ENCODE data around the gene CHRM3.
"Not testable (repeated sequence)": the region's sequence is repeated elsewhere in the genome, so short reads cannot be mapped to it uniquely, and the experiment has no call there.

Gene CHRM3

DNA sequence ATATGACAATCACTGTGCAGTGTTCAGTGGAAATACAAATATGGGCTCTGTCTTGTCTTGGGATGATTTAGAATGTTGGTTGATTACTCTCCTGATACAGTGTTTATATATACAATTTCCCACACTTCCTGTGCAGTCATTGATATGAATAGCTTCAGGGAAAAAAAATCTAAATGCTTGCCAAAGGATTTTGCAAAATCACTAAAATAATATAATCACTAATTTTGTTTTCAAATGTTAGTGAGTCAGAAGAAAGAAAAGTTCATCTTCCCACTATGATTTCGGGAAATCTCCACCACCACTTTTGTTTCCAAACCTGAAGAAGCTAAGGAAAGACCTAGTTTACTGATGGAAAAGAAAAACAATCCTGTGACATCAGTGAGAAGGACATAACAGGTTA is 32.1 kb upstream of the CHRM3 start:
- H3K4me3 ChIP-seq (ENCODE audit: low read depth, low read length): no peak overlapping the region
- TF ChIP-seq, protein P1, sequence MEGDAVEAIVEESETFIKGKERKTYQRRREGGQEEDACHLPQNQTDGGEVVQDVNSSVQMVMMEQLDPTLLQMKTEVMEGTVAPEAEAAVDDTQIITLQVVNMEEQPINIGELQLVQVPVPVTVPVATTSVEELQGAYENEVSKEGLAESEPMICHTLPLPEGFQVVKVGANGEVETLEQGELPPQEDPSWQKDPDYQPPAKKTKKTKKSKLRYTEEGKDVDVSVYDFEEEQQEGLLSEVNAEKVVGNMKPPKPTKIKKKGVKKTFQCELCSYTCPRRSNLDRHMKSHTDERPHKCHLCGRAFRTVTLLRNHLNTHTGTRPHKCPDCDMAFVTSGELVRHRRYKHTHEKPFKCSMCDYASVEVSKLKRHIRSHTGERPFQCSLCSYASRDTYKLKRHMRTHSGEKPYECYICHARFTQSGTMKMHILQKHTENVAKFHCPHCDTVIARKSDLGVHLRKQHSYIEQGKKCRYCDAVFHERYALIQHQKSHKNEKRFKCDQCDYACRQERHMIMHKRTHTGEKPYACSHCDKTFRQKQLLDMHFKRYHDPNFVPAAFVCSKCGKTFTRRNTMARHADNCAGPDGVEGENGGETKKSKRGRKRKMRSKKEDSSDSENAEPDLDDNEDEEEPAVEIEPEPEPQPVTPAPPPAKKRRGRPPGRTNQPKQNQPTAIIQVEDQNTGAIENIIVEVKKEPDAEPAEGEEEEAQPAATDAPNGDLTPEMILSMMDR (IDR thresholded peaks at IDR 0.05; ENCODE audit: low read depth, low read length, missing control alignments): no peak
- DNase-seq (ENCODE audit: low read depth): no peak
- in situ Hi-C loops (cut with HindIII; ENCODE audit: low sequenced_read_pairs): no loop called here

DNA sequence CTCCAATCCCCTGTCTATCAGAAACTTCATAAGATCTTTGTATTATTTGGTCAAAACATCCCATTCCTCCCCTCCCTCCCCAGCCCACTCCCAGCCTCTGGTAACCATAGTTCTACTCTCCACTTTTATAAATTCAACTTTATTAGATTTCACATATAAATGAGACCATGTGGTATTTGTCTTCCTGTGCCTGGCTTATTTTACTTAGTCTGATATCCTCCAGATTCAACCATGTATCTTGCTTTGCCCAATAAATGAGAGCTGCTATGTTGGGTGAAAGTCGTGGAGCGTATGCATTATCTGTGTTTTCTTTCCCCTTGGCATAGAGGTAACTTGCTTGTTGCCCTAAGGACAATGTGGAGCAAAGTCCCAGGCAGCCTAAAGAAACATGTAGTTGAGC is 28.5 kb upstream of the CHRM3 start:
- no peak for DNase-seq (ENCODE audit: low read depth)
- H3K4me3 ChIP-seq (ENCODE audit: low read depth, low read length): no peak overlapping the region
- in situ Hi-C loops (cut with HindIII; ENCODE audit: low sequenced_read_pairs): no loop called here
- TF ChIP-seq, protein P1 (IDR thresholded peaks at IDR 0.05; ENCODE audit: low read depth, low read length, missing control alignments): no peak

DNA sequence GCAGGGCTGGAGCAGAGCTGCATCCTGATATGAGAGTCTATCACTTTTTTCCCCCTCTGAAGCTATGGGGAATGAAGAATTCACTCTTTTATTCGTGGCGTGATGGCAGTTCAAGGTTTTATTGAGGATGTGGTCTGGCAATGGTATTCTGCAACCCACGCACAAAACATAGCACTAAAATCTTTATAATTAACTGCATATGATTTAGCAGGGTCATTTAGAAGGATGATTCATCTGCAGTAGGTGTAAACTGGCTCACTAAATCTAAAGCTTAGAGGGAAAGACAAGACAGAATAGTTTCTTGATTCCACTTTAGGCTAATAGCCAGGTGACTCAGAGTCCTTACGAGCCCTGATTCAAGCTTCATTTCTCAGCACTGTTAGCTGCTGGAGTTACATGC is 25.0 kb upstream of the CHRM3 start:
- in situ Hi-C loops (cut with HindIII; ENCODE audit: low sequenced_read_pairs): no loop called here
- peak; percentile 71 for DNase-seq (ENCODE audit: low read depth)
- TF ChIP-seq, protein P1 (IDR thresholded peaks at IDR 0.05; ENCODE audit: low read depth, low read length, missing control alignments): no peak
- no peak overlapping the region for H3K4me3 ChIP-seq (ENCODE audit: low read depth, low read length)

DNA sequence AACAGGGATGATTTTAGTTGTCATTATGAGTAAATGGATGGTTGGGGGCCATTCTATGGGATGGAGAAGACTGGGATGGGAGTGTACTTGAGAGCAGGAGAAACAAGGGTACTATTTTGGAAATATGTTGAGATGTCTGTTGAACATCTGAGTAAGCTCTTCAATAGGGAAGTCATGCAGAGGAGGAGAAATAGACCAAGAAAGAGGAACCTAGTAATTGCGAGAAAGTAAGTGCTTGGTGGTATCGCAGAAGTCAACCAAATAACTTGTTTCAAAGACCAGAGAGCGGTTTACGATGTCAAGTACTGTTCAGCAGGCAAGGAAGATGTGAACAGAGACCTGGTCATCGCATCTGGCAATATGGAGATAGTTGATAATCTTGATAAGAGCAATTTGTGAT is 22.4 kb upstream of the CHRM3 start:
- TF ChIP-seq, protein P1 (IDR thresholded peaks at IDR 0.05; ENCODE audit: low read depth, low read length, missing control alignments): no peak
- no peak for DNase-seq (ENCODE audit: low read depth)
- in situ Hi-C loops (cut with HindIII; ENCODE audit: low sequenced_read_pairs): no loop called here

GRCh38 chr1:239367196-239367810 is 19.1 kb upstream of the CHRM3 start:
- in situ Hi-C loops (cut with HindIII; ENCODE audit: low sequenced_read_pairs): no loop called here
- no peak for DNase-seq (ENCODE audit: low read depth)
- TF ChIP-seq, protein P1 (IDR thresholded peaks at IDR 0.05; ENCODE audit: low read depth, low read length, missing control alignments): no peak
- no peak overlapping the region for H3K4me3 ChIP-seq (ENCODE audit: low read depth, low read length)

More for the DNA sequence above, 22.4 kb upstream of the CHRM3 start:
- no peak overlapping the region for H3K4me3 ChIP-seq (ENCODE audit: low read depth, low read length)

GRCh38 chr1:239368436-239369109 is 17.8 kb upstream of the CHRM3 start:
- H3K4me3 ChIP-seq (ENCODE audit: low read depth, low read length): no peak overlapping the region
- DNase-seq (ENCODE audit: low read depth): no peak
- in situ Hi-C loops (cut with HindIII; ENCODE audit: low sequenced_read_pairs): no loop called here
- TF ChIP-seq, protein P1 (IDR thresholded peaks at IDR 0.05; ENCODE audit: low read depth, low read length, missing control alignments): no peak

DNA sequence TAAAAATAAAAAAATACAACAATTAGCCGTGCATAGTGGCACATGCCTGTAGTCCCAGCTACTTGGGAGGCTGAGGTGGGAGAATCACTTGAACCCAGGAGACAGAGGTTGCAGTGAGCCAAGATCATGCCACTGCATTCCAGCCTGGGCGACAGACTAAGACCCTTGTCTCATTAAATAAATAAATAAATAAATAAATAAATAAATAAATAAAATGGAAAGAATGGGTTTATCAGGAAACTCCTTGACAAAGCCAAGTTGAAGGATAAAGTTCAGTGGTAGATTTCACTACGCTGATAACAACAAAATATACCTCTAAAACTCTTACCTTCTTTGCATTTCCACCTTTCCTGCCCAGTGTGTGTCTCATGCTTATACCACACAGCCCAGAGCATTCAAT is 15.5 kb upstream of the CHRM3 start:
- in situ Hi-C loops (cut with HindIII; ENCODE audit: low sequenced_read_pairs); H3K4me3 ChIP-seq (ENCODE audit: low read depth, low read length); DNase-seq (ENCODE audit: low read depth): not testable (repeated sequence)
